Esophagus muscularis mucosa (tissue), 3 donors: ENCODE results near the gene DHX30.

Experiments
- POLR2A ChIP-seq: fragments of 450-650 bp; IDR thresholded peaks from one replicate; pipeline ENCODE4 v1.6.1; 2017; ENCODE audit warnings: antibody characterized with exemption, moderate library complexity, mild to moderate bottlenecking, low read depth
- POLR2AphosphoS5 ChIP-seq, 2 donors: sonication (generic); formaldehyde crosslinking; IDR thresholded peaks; one replicate each; pipeline ENCODE4 v1.6.1; 2017; ENCODE audit warnings: antibody characterized with exemption in 2 of 2
- TF ChIP-seq, protein P1 (sequence below), 3 experiments: fragments of 200-600 bp in 2 of 3; fragments of 450-650 bp in 1 of 3; sonication (generic) in 2 of 3; IDR thresholded peaks; one replicate each; pipeline ENCODE4 v1.5.1; 2017 to 2019; ENCODE audit warnings: antibody characterized with exemption in 3 of 3, mild to moderate bottlenecking in 2 of 3, moderate library complexity in 1 of 3

GRCh38 chr3:47870702-47871260, 67.8 kb downstream of the DHX30 start:
- TF ChIP-seq, protein P1, sequence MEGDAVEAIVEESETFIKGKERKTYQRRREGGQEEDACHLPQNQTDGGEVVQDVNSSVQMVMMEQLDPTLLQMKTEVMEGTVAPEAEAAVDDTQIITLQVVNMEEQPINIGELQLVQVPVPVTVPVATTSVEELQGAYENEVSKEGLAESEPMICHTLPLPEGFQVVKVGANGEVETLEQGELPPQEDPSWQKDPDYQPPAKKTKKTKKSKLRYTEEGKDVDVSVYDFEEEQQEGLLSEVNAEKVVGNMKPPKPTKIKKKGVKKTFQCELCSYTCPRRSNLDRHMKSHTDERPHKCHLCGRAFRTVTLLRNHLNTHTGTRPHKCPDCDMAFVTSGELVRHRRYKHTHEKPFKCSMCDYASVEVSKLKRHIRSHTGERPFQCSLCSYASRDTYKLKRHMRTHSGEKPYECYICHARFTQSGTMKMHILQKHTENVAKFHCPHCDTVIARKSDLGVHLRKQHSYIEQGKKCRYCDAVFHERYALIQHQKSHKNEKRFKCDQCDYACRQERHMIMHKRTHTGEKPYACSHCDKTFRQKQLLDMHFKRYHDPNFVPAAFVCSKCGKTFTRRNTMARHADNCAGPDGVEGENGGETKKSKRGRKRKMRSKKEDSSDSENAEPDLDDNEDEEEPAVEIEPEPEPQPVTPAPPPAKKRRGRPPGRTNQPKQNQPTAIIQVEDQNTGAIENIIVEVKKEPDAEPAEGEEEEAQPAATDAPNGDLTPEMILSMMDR (IDR thresholded peaks at IDR 0.05), result no peak
- TF ChIP-seq POLR2AphosphoS5 (IDR thresholded peaks at IDR 0.05) (no peak), POLR2A (no peak)
